Astrocyte (in vitro differentiated cells and primary cell): Measurements from ENCODE around the gene GTF2H4. TPM values are rescaled to one million over a fixed set of nuclear protein-coding genes. Genes with fewer than 3 reads are reported as not detected.
"Not testable (repeated sequence)": the region's sequence is repeated elsewhere in the genome, so short reads cannot be mapped to it uniquely, and the experiment has no call there.

Experiments
- DNase-seq: peaks from one replicate; pipeline ENCODE4 v3.0.0-alpha.2; 2010; ENCODE audit warnings: low read depth
- FAIRE-seq: peaks from 2 replicates; lab custom pipeline; 2011; peaks lifted over from hg19 to GRCh38; lab: Jason Lieb, UNC
- H2AFZ ChIP-seq: 2 replicates; pipeline ENCODE4 v1.6.0; 2012; ENCODE audit warnings: low read depth, low read length, inconsistent platforms
- H3K27ac ChIP-seq: 2 replicates; pipeline ENCODE4 v1.5.1; 2011; ENCODE audit warnings: low read depth, low read length, inconsistent platforms
- H3K27me3 ChIP-seq: 2 replicates; pipeline ENCODE4 v1.6.0; 2011; ENCODE audit warnings: low read length, inconsistent platforms; ENCODE audit not compliant: insufficient read depth
- H3K36me3 ChIP-seq: 2 replicates; pipeline ENCODE4 v1.5.1; 2011; ENCODE audit warnings: low read length, inconsistent platforms; ENCODE audit not compliant: insufficient read depth
- H3K4me1 ChIP-seq: 2 replicates; pipeline ENCODE4 v1.5.1; 2011; ENCODE audit warnings: low read length, inconsistent platforms; ENCODE audit not compliant: insufficient read depth
- H3K4me2 ChIP-seq: 2 replicates; pipeline ENCODE4 v1.6.0; 2012; ENCODE audit warnings: low read length, inconsistent platforms
- H3K4me3 ChIP-seq: 2 replicates; pipeline ENCODE4 v1.5.1; 2011; ENCODE audit warnings: low read depth, mild to moderate bottlenecking, low read length, inconsistent platforms; ENCODE audit not compliant: insufficient read depth
- H3K79me2 ChIP-seq: 2 replicates; pipeline ENCODE4 v1.6.0; 2012; ENCODE audit warnings: mild to moderate bottlenecking, low read length, inconsistent platforms; ENCODE audit not compliant: insufficient read depth
- H3K9ac ChIP-seq: 2 replicates; pipeline ENCODE4 v1.6.0; 2012; ENCODE audit warnings: mild to moderate bottlenecking, low read length, inconsistent platforms
- H3K9me3 ChIP-seq: 2 replicates; pipeline ENCODE4 v1.5.1; 2012; ENCODE audit warnings: low read depth, mild to moderate bottlenecking, low read length, inconsistent platforms; ENCODE audit not compliant: insufficient read depth
- H4K20me1 ChIP-seq: 2 replicates; pipeline ENCODE4 v1.6.0; 2012; ENCODE audit warnings: low read length, inconsistent platforms; ENCODE audit not compliant: insufficient read depth
- H3K27ac Mint-ChIP-seq: one replicate; pipeline ENCODE4 v1.8.0; 2021; ENCODE audit warnings: mild to moderate bottlenecking, mixed read lengths; ENCODE audit not compliant: unreplicated experiment
- H3K27me3 Mint-ChIP-seq: one replicate; pipeline ENCODE4 v1.8.0; 2021; ENCODE audit warnings: low read depth, mixed read lengths; ENCODE audit not compliant: unreplicated experiment
- H3K36me3 Mint-ChIP-seq: one replicate; pipeline ENCODE4 v1.8.0; 2021; ENCODE audit warnings: low read depth, mixed read lengths; ENCODE audit not compliant: unreplicated experiment
- H3K4me1 Mint-ChIP-seq: one replicate; pipeline ENCODE4 v1.8.0; 2021; ENCODE audit warnings: low read depth, mixed read lengths; ENCODE audit not compliant: unreplicated experiment
- H3K4me3 Mint-ChIP-seq: one replicate; pipeline ENCODE4 v1.8.0; 2021; ENCODE audit warnings: mild to moderate bottlenecking, moderate library complexity, mixed read lengths; ENCODE audit not compliant: unreplicated experiment
- H3K9me3 Mint-ChIP-seq: one replicate; pipeline ENCODE4 v1.8.0; 2021; ENCODE audit warnings: mild to moderate bottlenecking, mixed read lengths; ENCODE audit not compliant: unreplicated experiment
- CTCF ChIP-seq: IDR thresholded peaks from 2 replicates; pipeline ENCODE4 v1.5.1; 2011; ENCODE audit warnings: low read depth, mild to moderate bottlenecking, inconsistent platforms, low read length, moderate library complexity; ENCODE audit not compliant: insufficient read depth
- EZH2 ChIP-seq: IDR thresholded peaks from 2 replicates; pipeline ENCODE4 v1.6.1; 2012; ENCODE audit warnings: mild to moderate bottlenecking, low read length, inconsistent platforms; ENCODE audit not compliant: insufficient read depth
- total RNA-seq: library from RNA; stranded (reverse); gene quantifications from 2 replicates; pipeline ENCODE4 v1.2.1, GENCODE V29; 2021

The GTF2H4 gene
- total RNA-seq, 1 donor from 2014 or later, result 34.3 TPM

DNA sequence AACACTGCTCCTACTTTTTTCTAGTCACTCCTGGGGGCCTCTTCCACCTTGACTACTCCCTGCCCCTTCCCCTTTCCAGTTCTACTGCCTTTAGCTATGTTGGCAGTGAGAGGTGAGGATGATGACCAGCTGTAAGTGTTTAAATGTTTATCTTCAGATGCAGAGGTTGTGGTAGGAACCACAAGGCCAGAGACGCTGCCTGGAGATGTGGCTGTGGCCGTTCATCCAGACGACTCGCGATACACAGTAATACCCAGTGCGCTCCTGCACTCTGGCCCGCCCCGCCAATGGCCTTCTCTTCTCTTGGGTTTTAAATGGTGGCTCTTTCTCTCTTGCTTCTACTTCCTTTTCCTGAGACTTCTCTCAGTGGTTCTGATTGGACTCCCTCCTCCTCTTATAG, 10.7 kb downstream of the GTF2H4 start:
- no peak overlapping the region for H3K4me3 Mint-ChIP-seq
- H3K4me1 ChIP-seq, result peaks cover 8% of the 10 kb centered on the region
- TF ChIP-seq CTCF (no peak), EZH2 (no peak)
- H3K27ac ChIP-seq, result no peak overlapping the region
- peaks cover 27% of the 10 kb centered on the region for H3K36me3 Mint-ChIP-seq
- H3K9me3 ChIP-seq, result no peaks in the 10 kb centered on the region
- H3K27me3 Mint-ChIP-seq, result no peaks in the 10 kb centered on the region
- no peaks in the 10 kb centered on the region for H3K79me2 ChIP-seq
- H3K4me3 ChIP-seq, result no peak overlapping the region
- H3K27me3 ChIP-seq, result no peaks in the 10 kb centered on the region
- no peak overlapping the region for H3K27ac Mint-ChIP-seq
- no peak overlapping the region for H3K4me2 ChIP-seq
- no peak overlapping the region for H2AFZ ChIP-seq
- no peak for FAIRE-seq
- DNase-seq, result no peak
- no peaks in the 10 kb centered on the region for H3K9me3 Mint-ChIP-seq
- peaks cover 14% of the 10 kb centered on the region for H3K4me1 Mint-ChIP-seq
- H3K9ac ChIP-seq, result no peak overlapping the region
- H4K20me1 ChIP-seq, result no peaks in the 10 kb centered on the region
- peaks cover 10% of the 10 kb centered on the region for H3K36me3 ChIP-seq

DNA sequence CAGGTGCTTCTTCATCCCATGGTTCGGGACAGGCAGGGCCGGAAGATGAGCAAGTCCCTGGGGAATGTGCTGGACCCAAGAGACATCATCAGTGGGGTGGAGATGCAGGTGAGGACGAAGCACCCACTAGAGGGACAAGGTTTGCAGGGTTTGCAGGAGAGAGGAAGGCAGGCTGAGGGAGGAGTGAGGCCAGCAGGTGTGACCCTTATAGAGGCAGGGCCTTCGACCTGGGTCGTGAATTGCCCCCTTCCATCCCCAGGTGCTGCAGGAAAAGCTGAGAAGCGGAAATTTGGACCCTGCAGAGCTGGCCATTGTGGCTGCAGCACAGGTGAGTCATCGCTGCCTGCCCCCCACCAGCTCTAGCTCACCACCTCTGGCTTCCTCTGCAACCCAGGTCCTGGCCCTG, 14.4 kb downstream of the GTF2H4 start:
- Mint-ChIP-seq H3K9me3 (peaks cover 3% of the 10 kb centered on the region), H3K4me3 (no peak overlapping the region), H3K27me3 (no peaks in the 10 kb centered on the region), H3K4me1 (peaks cover 6% of the 10 kb centered on the region), H3K36me3 (peaks cover 30% of the 10 kb centered on the region), H3K27ac (no peak overlapping the region)
- Histone ChIP-seq H2AFZ (no peak overlapping the region), H3K4me1 (no peaks in the 10 kb centered on the region), H3K4me2 (no peak overlapping the region), H3K9me3 (no peaks in the 10 kb centered on the region), H3K36me3 (peaks cover 11% of the 10 kb centered on the region), H3K27me3 (no peaks in the 10 kb centered on the region), H4K20me1 (no peaks in the 10 kb centered on the region), H3K9ac (no peak overlapping the region), H3K79me2 (no peaks in the 10 kb centered on the region), H3K27ac (no peak overlapping the region), H3K4me3 (no peak overlapping the region)
- DNase-seq (no peak), FAIRE-seq (no peak)
- TF ChIP-seq EZH2 (no peak), CTCF (no peak)

- not testable (repeated sequence) for H3K4me1 ChIP-seq, H2AFZ ChIP-seq, H3K4me2 ChIP-seq, H3K79me2 ChIP-seq, H3K9ac ChIP-seq, DNase-seq, H3K4me1 Mint-ChIP-seq, H3K36me3 ChIP-seq, H3K9me3 ChIP-seq, H3K27ac ChIP-seq, H3K27me3 Mint-ChIP-seq, H3K27me3 ChIP-seq, H3K9me3 Mint-ChIP-seq, H3K27ac Mint-ChIP-seq, H3K4me3 ChIP-seq, FAIRE-seq, H4K20me1 ChIP-seq, H3K4me3 Mint-ChIP-seq
- H3K36me3 Mint-ChIP-seq, result peaks cover 37% of the 10 kb centered on the region
These were observed 16.1 kb downstream of the GTF2H4 start for GRCh38 chr6:30924040-30924627.
